ENCODE results near the gene MAPK12. TPM values are rescaled to one million over a fixed set of nuclear protein-coding genes. Genes with fewer than 3 reads are reported as not detected.

The MAPK12 gene
- total RNA-seq, 4 donors from 2014 or later = 1.2 to 37.1 (median 5.4) TPM

GRCh38 chr22:50262460-50262911, 1.0 kb upstream of the MAPK12 start:
- Histone ChIP-seq H3K4me3 (no peak overlapping the region), H3K9me3 (no peaks in the 10 kb centered on the region), H3K27me3 (peaks cover 0 to 15% of the 10 kb centered on the region in 2 donors), H3K36me3 (no peaks in the 10 kb centered on the region), H3K4me1 (peaks cover 0 to 26% (median 12%) of the 10 kb centered on the region in 4 donors), H3K27ac (no peak overlapping the region)
- no peak for TF ChIP-seq POLR2A (IDR thresholded peaks at IDR 0.05)
- no peak for TF ChIP-seq CTCF (IDR thresholded peaks at IDR 0.05)
- no peak for DNase-seq

GRCh38 chr22:50260801-50261614, 475 bp downstream of the MAPK12 start:
- Histone ChIP-seq H3K27ac (peak overlapping the region in 1 of 4 donors; percentile 52), H3K27me3 (peaks cover 0 to 15% of the 10 kb centered on the region in 2 donors), H3K4me3 (peak overlapping the region; percentile 20 to 59 (median 51)), H3K36me3 (no peaks in the 10 kb centered on the region), H3K4me1 (peaks cover 0 to 20% (median 12%) of the 10 kb centered on the region in 4 donors), H3K9me3 (no peaks in the 10 kb centered on the region)
- TF ChIP-seq POLR2A (IDR thresholded peaks at IDR 0.05) (no peak), CTCF (IDR thresholded peaks at IDR 0.05) (no peak)
- DNase-seq = no peak

GRCh38 chr22:50260434-50260800, 1.1 kb downstream of the MAPK12 start:
- H3K27me3 ChIP-seq = peaks cover 0 to 15% of the 10 kb centered on the region in 2 donors
- peaks cover 0 to 20% (median 12%) of the 10 kb centered on the region in 4 donors for H3K4me1 ChIP-seq
- H3K36me3 ChIP-seq = no peaks in the 10 kb centered on the region
- peak overlapping the region; percentile 14 to 59 (median 51) for H3K4me3 ChIP-seq
- no peak overlapping the region for H3K27ac ChIP-seq
- TF ChIP-seq POLR2A (IDR thresholded peaks at IDR 0.05) = no peak
- TF ChIP-seq CTCF (IDR thresholded peaks at IDR 0.05) = no peak
- H3K9me3 ChIP-seq = no peaks in the 10 kb centered on the region
- DNase-seq = no peak

GRCh38 chr22:50259302-50259701, 2.2 kb downstream of the MAPK12 start:
- H3K9me3 ChIP-seq = no peaks in the 10 kb centered on the region
- H3K27me3 ChIP-seq = peaks cover 0 to 15% of the 10 kb centered on the region in 2 donors
- H3K4me3 ChIP-seq = no peak overlapping the region
- TF ChIP-seq CTCF (IDR thresholded peaks at IDR 0.05) = no peak
- DNase-seq = no peak
- H3K36me3 ChIP-seq = no peaks in the 10 kb centered on the region
- peaks cover 0 to 20% (median 12%) of the 10 kb centered on the region in 4 donors for H3K4me1 ChIP-seq
- H3K27ac ChIP-seq = no peak overlapping the region

GRCh38 chr22:50258361-50259292, 2.9 kb downstream of the MAPK12 start:
- no peak for DNase-seq
- peaks cover 0 to 20% (median 12%) of the 10 kb centered on the region in 4 donors for H3K4me1 ChIP-seq
- no peak overlapping the region for H3K4me3 ChIP-seq
- no peaks in the 10 kb centered on the region for H3K36me3 ChIP-seq
- no peak for TF ChIP-seq CTCF (IDR thresholded peaks at IDR 0.05)
- H3K27ac ChIP-seq = no peak overlapping the region
- H3K27me3 ChIP-seq = peaks cover 0 to 15% of the 10 kb centered on the region in 2 donors
- H3K9me3 ChIP-seq = no peaks in the 10 kb centered on the region

Data from Peyer's patch (tissue), 4 donors.